Measurements from ENCODE around the gene TRAPPC8.

- TF ChIP-seq CTCF (IDR thresholded peaks at IDR 0.05) (no peak), POLR2A (IDR thresholded peaks at IDR 0.05) (no peak)
These were observed 22.7 kb downstream of the TRAPPC8 start for GRCh38 chr18:31920277-31920676.
